Measurements from ENCODE around the gene DUOXA2.

The DUOXA2 gene

GRCh38 chr15:45136378-45136764 lies 22.2 kb downstream of the DUOXA2 start:
- DNase-seq (ENCODE audit: low read depth, low spot score), result no peak

- no peak for DNase-seq (ENCODE audit: low read depth, low spot score)
These were observed 23.6 kb downstream of the DUOXA2 start for GRCh38 chr15:45137703-45138102.

- no peak for DNase-seq (ENCODE audit: low read depth, low spot score)
These were observed 25.0 kb downstream of the DUOXA2 start for GRCh38 chr15:45138814-45139765.

GRCh38 chr15:45139770-45140169 lies 25.6 kb downstream of the DUOXA2 start:
- DNase-seq (ENCODE audit: low read depth, low spot score), result no peak

- DNase-seq (ENCODE audit: low read depth, low spot score), result no peak
These were observed 26.6 kb downstream of the DUOXA2 start for GRCh38 chr15:45140557-45141250.

- DNase-seq (ENCODE audit: low read depth, low spot score), result no peak
These were observed 27.3 kb downstream of the DUOXA2 start for GRCh38 chr15:45141386-45141785.

- no peak for DNase-seq (ENCODE audit: low read depth, low spot score)
These were observed 28.9 kb downstream of the DUOXA2 start for GRCh38 chr15:45143056-45143455.

- DNase-seq (ENCODE audit: low read depth, low spot score), result no peak
These were observed 29.8 kb downstream of the DUOXA2 start for GRCh38 chr15:45143946-45144345.

GRCh38 chr15:45144775-45145174 lies 30.6 kb downstream of the DUOXA2 start:
- no peak for DNase-seq (ENCODE audit: low read depth, low spot score)

GRCh38 chr15:45146405-45146804 lies 32.3 kb downstream of the DUOXA2 start:
- DNase-seq (ENCODE audit: low read depth, low spot score), result no peak

- DNase-seq (ENCODE audit: low read depth, low spot score), result no peak
These were observed 33.5 kb downstream of the DUOXA2 start for GRCh38 chr15:45147606-45148005.

- no peak for DNase-seq (ENCODE audit: low read depth, low spot score)
These were observed 34.2 kb downstream of the DUOXA2 start for GRCh38 chr15:45148076-45149059.

- DNase-seq (ENCODE audit: low read depth, low spot score), result no peak
These were observed 34.9 kb downstream of the DUOXA2 start for GRCh38 chr15:45149060-45149459.

- no peak for DNase-seq (ENCODE audit: low read depth, low spot score)
These were observed 36.4 kb downstream of the DUOXA2 start for GRCh38 chr15:45150481-45150880.

- DNase-seq (ENCODE audit: low read depth, low spot score), result no peak
These were observed 36.9 kb downstream of the DUOXA2 start for GRCh38 chr15:45150997-45151396.

GRCh38 chr15:45151998-45152828 lies 38.1 kb downstream of the DUOXA2 start:
- DNase-seq (ENCODE audit: low read depth, low spot score), result no peak

- no peak for DNase-seq (ENCODE audit: low read depth, low spot score)
These were observed 41.6 kb downstream of the DUOXA2 start for GRCh38 chr15:45155739-45156138.

GRCh38 chr15:45156744-45157455 lies 42.8 kb downstream of the DUOXA2 start:
- no peak for DNase-seq (ENCODE audit: low read depth, low spot score)

GRCh38 chr15:45157974-45158373 lies 43.8 kb downstream of the DUOXA2 start:
- no peak for DNase-seq (ENCODE audit: low read depth, low spot score)

- DNase-seq (ENCODE audit: low read depth, low spot score), result no peak
These were observed 47.5 kb downstream of the DUOXA2 start for GRCh38 chr15:45161666-45162065.
